GM13977 (cell line): ENCODE data around the gene FASTK.

ENCODE experiments used
- DNase-seq: peaks from one replicate; pipeline ENCODE4 v3.0.0; 2012; ENCODE audit warnings: low spot score
- CTCF ChIP-seq: IDR thresholded peaks from 2 replicates; pipeline ENCODE4 v1.5.1; 2012; ENCODE audit warnings: mild to moderate bottlenecking, control low read depth; ENCODE audit not compliant: insufficient read depth; ENCODE audit errors: extremely low read depth, missing control alignments
- in situ Hi-C: fragments of 300-500 bp; cut with MboI; formaldehyde crosslinking; loops from one replicate; pipeline ENCODE4 v1.12.0; 2022; ENCODE audit warnings: low sequenced_read_pairs, low pct_unique_long_range_greater_than_20kb, mixed read lengths, inconsistent platforms; ENCODE audit not compliant: unreplicated experiment

The FASTK gene

GRCh38 chr7:151064993-151065392, 15.6 kb downstream of the FASTK start:
- in situ Hi-C loops, result no loop called here
- no peak for DNase-seq
- no peak for TF ChIP-seq CTCF

GRCh38 chr7:151064454-151064853, 16.2 kb downstream of the FASTK start:
- no peak for TF ChIP-seq CTCF
- no peak for DNase-seq
- in situ Hi-C loops, result no loop called here

- no peak for TF ChIP-seq CTCF
- no peak for DNase-seq
- in situ Hi-C loops, result no loop called here
Measured at GRCh38 chr7:151063212-151063561, 17.4 kb downstream of the FASTK start.

DNA sequence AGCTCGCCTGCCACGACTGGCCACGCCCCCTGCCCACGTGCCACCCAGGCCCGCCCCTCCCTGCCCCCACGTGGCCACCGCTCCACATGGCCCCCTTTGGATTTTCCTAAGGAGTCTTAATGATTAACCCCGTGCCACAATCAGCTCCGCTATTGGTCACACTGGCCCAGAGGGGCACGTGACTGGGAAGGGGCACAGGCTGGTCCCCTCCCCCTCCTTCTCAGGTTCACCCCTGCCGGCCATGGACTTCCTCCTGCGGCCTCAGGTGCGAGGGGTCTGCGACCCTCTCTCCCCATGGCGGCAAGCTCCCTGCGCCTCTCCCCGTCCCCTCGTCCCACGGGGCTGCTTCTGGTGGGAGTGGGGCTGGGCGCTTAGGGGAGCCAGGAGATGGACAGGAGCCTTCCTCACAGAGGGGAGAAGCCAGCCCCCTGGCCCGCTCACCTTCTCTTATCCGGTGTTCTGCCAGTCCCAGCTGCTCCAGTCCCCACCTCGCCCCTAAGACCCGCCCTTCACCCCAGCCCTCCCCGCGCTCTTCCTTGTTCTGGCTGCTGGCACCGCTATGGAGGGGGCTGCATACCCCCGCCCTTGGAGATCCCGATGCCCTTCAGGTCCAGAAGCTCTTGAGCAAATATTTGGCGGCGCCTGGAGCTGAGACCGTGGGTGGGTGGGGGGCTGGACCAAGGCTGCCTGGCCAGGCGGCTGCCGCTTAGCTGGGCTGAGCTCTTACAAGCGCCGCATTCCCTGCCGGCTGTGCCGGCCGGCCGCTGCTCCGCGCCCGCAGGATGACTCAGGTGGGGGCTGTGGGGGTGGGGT, 18.0 kb downstream of the FASTK start:
- no peak for TF ChIP-seq CTCF
- no peak for DNase-seq
- in situ Hi-C loops, result no loop called here

- in situ Hi-C loops, result no loop called here
- no peak for DNase-seq
- no peak for TF ChIP-seq CTCF
Measured at GRCh38 chr7:151062111-151062398, 18.6 kb downstream of the FASTK start.

DNA sequence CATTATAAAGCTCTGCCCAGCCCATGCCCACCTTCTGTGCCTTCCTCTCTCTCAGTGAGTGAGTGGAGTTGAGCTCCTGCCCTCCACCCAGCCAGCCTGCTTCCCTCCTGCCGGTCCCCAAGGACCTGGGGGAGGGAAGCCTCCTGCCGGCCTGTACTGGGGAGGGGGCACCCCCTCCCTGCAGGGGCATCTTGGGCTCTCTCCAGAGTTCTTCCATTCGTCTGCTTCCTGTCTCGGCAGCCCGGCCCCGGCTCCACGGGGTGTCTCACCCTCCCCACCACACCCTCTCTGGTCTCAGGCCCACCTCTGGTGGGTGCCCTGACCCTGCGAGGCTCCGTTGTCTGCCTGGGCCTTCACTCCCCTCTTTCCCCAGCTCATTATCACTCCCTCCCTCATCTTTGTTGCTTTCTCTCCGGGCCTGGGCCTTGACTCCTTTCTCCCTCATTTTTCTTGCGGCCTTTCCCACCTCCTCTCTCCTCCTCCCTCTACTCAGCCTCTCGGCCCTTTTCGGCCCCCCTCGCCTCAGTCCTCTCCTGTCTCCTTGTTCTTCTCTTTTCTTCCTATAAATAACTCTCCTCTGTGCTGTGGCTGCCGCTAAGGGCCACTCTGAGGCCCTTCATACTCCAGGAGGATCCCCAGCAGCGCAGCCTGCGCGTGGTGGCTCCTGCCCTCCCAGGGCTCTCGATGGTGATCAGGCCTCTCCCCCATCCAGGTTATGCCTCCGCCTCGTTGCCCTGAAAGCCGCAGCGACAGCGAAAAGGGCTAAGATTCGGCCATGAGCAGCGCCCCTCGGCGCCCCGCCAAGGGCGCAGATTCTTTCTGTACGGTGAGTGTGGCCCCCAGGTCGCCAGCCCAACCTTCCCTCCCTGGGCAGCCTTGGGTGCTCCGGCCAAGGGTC, 19.1 kb downstream of the FASTK start:
- DNase-seq, result no peak
- in situ Hi-C loops, result no loop called here

More for the DNA sequence above, 19.1 kb downstream of the FASTK start:
- no peak for TF ChIP-seq CTCF
